22Rv1 (cell line): ENCODE results near the gene WDR55.
"Not testable (repeated sequence)": the region's sequence is repeated elsewhere in the genome, so short reads cannot be mapped to it uniquely, and the experiment has no call there.

Experiments used
- CTCF ChIP-seq: fragments of 450-650 bp; IDR thresholded peaks from 2 replicates; pipeline ENCODE4 v1.5.1; 2017; ENCODE audit warnings: mild to moderate bottlenecking
- ZFX ChIP-seq: fragments of 450-650 bp; IDR thresholded peaks from 2 replicates; pipeline ENCODE4 v1.6.1; 2017; ENCODE audit warnings: antibody characterized with exemption, borderline replicate concordance

- not testable (repeated sequence) for TF ChIP-seq CTCF, ZFX
Observed at GRCh38 chr5:140623061-140623460, 41.6 kb upstream of the WDR55 start.
